ENCODE measurements around the gene SLC17A3. TPM values are rescaled to one million over a fixed set of nuclear protein-coding genes. Genes with fewer than 3 reads are reported as not detected.

Gene SLC17A3
- total and polyA plus RNA-seq, 2 donors (not counting 1 experiment from before 2014, with no cell fraction given): not detected

- intact Hi-C loops (cut with micrococcal nuclease): no loop called here
- no peaks in the 10 kb centered on the region for H3K9me3 ChIP-seq (ENCODE audit: control extremely low read depth in 1 of 3, control insufficient read depth in 2 of 3, insufficient read depth in 1 of 3, low read length in 2 of 3)
- H3K79me2 ChIP-seq (ENCODE audit: control insufficient read depth, insufficient read depth, low read length): no peaks in the 10 kb centered on the region
- no peaks in the 10 kb centered on the region for H3K27me3 ChIP-seq (replicated peaks in 1 of 4; ENCODE audit: control extremely low read depth in 1 of 4, control insufficient read depth in 3 of 4, insufficient read depth in 4 of 4, low read length in 3 of 4)
- Mint-ChIP-seq H3K4me1 (peaks cover 4% of the 10 kb centered on the region), H3K27me3 (peaks cover 10% of the 10 kb centered on the region), H3K4me3 (no peak overlapping the region), H3K27ac (no peak overlapping the region), H3K9me3 (ENCODE audit: insufficient read depth) (no peaks in the 10 kb centered on the region)
- POLR2A ChIA-PET: no interaction called here
- TF ChIP-seq CTCF (IDR thresholded peaks at IDR 0.05): no peak
- no peak for TF ChIP-seq EZH2 (IDR thresholded peaks at IDR 0.05; ENCODE audit: borderline replicate concordance, insufficient read depth, low read depth, low read length, poor library complexity, severe bottlenecking)
- H3K4me3 ChIP-seq (ENCODE audit: control extremely low read depth in 1 of 5, extremely low read depth in 1 of 5, insufficient read depth in 1 of 5, low read depth in 2 of 5, low read length in 4 of 5): no peak overlapping the region
- no peaks in the 10 kb centered on the region for H4K20me1 ChIP-seq (ENCODE audit: control insufficient read depth, insufficient read depth, low read length, poor library complexity, severe bottlenecking)
- no peaks in the 10 kb centered on the region for H3K36me3 ChIP-seq (replicated peaks in 1 of 2; ENCODE audit: control extremely low read depth in 1 of 2, control insufficient read depth in 1 of 2, extremely low read depth in 1 of 2, insufficient read depth in 2 of 2, low read length in 1 of 2)
- H3K4me2 ChIP-seq (replicated peaks; ENCODE audit: low read depth, low read length, poor library complexity, severe bottlenecking): no peak overlapping the region
- DNase-seq (no peak), ATAC-seq (ENCODE audit: low read depth) (no peak)
- no peak overlapping the region for H3K27ac ChIP-seq (ENCODE audit: low read length in 2 of 2)
- 100% methylated on average over 1 of the region's 3 CpGs for WGBS (ENCODE audit: insufficient coverage)
- no peaks in the 10 kb centered on the region for H3K4me1 ChIP-seq (ENCODE audit: control insufficient read depth in 2 of 2, insufficient read depth in 2 of 2, low read length in 2 of 2)
- CTCF ChIA-PET: no interaction called here
- H2AFZ ChIP-seq (ENCODE audit: insufficient read depth, low read depth, low read length, poor library complexity, severe bottlenecking): no peak overlapping the region
- no peak overlapping the region for H3K9ac ChIP-seq (ENCODE audit: low read length)
Observed at GRCh38 chr6:25916330-25916729, 42.3 kb upstream of the SLC17A3 start.

GRCh38 chr6:25913741-25914140 is 39.7 kb upstream of the SLC17A3 start:
- Histone ChIP-seq H3K79me2 (ENCODE audit: control insufficient read depth, insufficient read depth, low read length) (no peaks in the 10 kb centered on the region), H3K27me3 (replicated peaks in 1 of 4; ENCODE audit: control extremely low read depth in 1 of 4, control insufficient read depth in 3 of 4, insufficient read depth in 4 of 4, low read length in 3 of 4) (no peaks in the 10 kb centered on the region), H3K4me3 (ENCODE audit: control extremely low read depth in 1 of 5, extremely low read depth in 1 of 5, insufficient read depth in 1 of 5, low read depth in 2 of 5, low read length in 4 of 5) (no peak overlapping the region), H3K27ac (ENCODE audit: low read length in 2 of 2) (no peak overlapping the region), H3K4me2 (replicated peaks; ENCODE audit: low read depth, low read length, poor library complexity, severe bottlenecking) (no peak overlapping the region), H2AFZ (ENCODE audit: insufficient read depth, low read depth, low read length, poor library complexity, severe bottlenecking) (no peak overlapping the region), H3K36me3 (replicated peaks in 1 of 2; ENCODE audit: control extremely low read depth in 1 of 2, control insufficient read depth in 1 of 2, extremely low read depth in 1 of 2, insufficient read depth in 2 of 2, low read length in 1 of 2) (no peaks in the 10 kb centered on the region), H3K9ac (ENCODE audit: low read length) (no peak overlapping the region), H3K4me1 (ENCODE audit: control insufficient read depth in 2 of 2, insufficient read depth in 2 of 2, low read length in 2 of 2) (no peaks in the 10 kb centered on the region), H4K20me1 (ENCODE audit: control insufficient read depth, insufficient read depth, low read length, poor library complexity, severe bottlenecking) (no peaks in the 10 kb centered on the region), H3K9me3 (ENCODE audit: control extremely low read depth in 1 of 3, control insufficient read depth in 2 of 3, insufficient read depth in 1 of 3, low read length in 2 of 3) (no peaks in the 10 kb centered on the region)
- ChIA-PET POLR2A (no interaction called here), CTCF (no interaction called here)
- Mint-ChIP-seq H3K27me3 (peaks cover 10% of the 10 kb centered on the region), H3K4me1 (peaks cover 4% of the 10 kb centered on the region), H3K27ac (no peak overlapping the region), H3K9me3 (ENCODE audit: insufficient read depth) (no peaks in the 10 kb centered on the region), H3K4me3 (no peak overlapping the region)
- no CpG with 5 or more reads among the region's 3 CpGs for WGBS (ENCODE audit: insufficient coverage)
- no peak for ATAC-seq (ENCODE audit: low read depth)
- intact Hi-C loops (cut with micrococcal nuclease): no loop called here
- no peak for DNase-seq
- TF ChIP-seq EZH2 (IDR thresholded peaks at IDR 0.05; ENCODE audit: borderline replicate concordance, insufficient read depth, low read depth, low read length, poor library complexity, severe bottlenecking) (no peak), CTCF (IDR thresholded peaks at IDR 0.05) (no peak)
